GM12878 (cell line): ENCODE data around the gene CCDC85A. TPM values are rescaled to one million over a fixed set of nuclear protein-coding genes. Genes with fewer than 3 reads are reported as not detected.
A peak's percentile ranks its signal among the peaks of the same experiment; 100 is the strongest.

ENCODE experiments used
- ATAC-seq: fragments of 200-7000 bp; cut with Tn5 transposase; 3 replicates; pipeline ENCODE4 v1.9.1; 2020; ENCODE audit warnings: mild to moderate bottlenecking, moderate library complexity
- BruUV-seq: library from RNA; stranded (reverse); fragments of 400-500 nt; replicated peaks from 2 replicates; lab custom pipeline; 2021; lab: Mats Ljungman, UMichigan
- CTCF ChIA-PET: fragments of 300-600 bp; sonication (Branson Sonifier 250); formaldehyde crosslinking; extraction: SDS; loops from one replicate; lab custom pipeline; 2021; ENCODE audit warnings: inconsistent platforms; lab: Yijun Ruan, JAX
- POLR2A ChIA-PET: fragments of 350-600 bp; formaldehyde crosslinking; extraction: SDS; loops from one replicate; lab custom pipeline; 2021; ENCODE audit warnings: inconsistent platforms; lab: Charles Lee
- RAD21 ChIA-PET: fragments of 300-600 bp; sonication (Branson Sonifier 250); formaldehyde crosslinking; loops from one replicate; lab custom pipeline; 2023; ENCODE audit warnings: antibody characterized with exemption; ENCODE audit not compliant: unreplicated experiment; lab: Charles Lee
- SMC1A ChIA-PET: fragments of 300-600 bp; sonication (Branson Sonifier 250); formaldehyde crosslinking; loops from one replicate; lab custom pipeline; 2023; ENCODE audit not compliant: unreplicated experiment, uncharacterized antibody; lab: Charles Lee
- DNase-seq: peaks from one replicate; pipeline ENCODE4 v3.0.0-alpha.2; 2011; ENCODE audit warnings: low read depth, low spot score
- FAIRE-seq: peaks from 3 replicates; lab custom pipeline; 2011; peaks lifted over from hg19 to GRCh38; lab: Jason Lieb, UNC
- H2AFZ ChIP-seq: 2 replicates; pipeline ENCODE4 v1.6.0; 2011; ENCODE audit warnings: low read depth, low read length, control low read depth; ENCODE audit not compliant: control insufficient read depth
- H3K27ac ChIP-seq: 2 replicates; pipeline ENCODE4 v1.5.1; 2011; ENCODE audit warnings: control low read depth; ENCODE audit not compliant: control insufficient read depth, insufficient read depth
- H3K27me3 ChIP-seq, 2 experiments: replicated peaks in 1 of 2; 2 replicates each; pipeline versions ENCODE4 v1.6.0 to v1.6.1; 2011; ENCODE audit warnings: low read length in 1 of 2; ENCODE audit not compliant: control insufficient read depth in 2 of 2, insufficient read depth in 2 of 2
- H3K36me3 ChIP-seq, 2 experiments: 2 replicates each; pipeline ENCODE4 v1.5.1; 2011; ENCODE audit warnings: low read length in 1 of 2; ENCODE audit not compliant: control insufficient read depth in 2 of 2, insufficient read depth in 2 of 2
- H3K4me1 ChIP-seq: 2 replicates; pipeline ENCODE4 v1.6.1; 2011; ENCODE audit warnings: mild to moderate bottlenecking, low read length, moderate library complexity, mixed read lengths; ENCODE audit not compliant: control insufficient read depth, insufficient read depth
- H3K4me2 ChIP-seq: 2 replicates; pipeline ENCODE4 v1.6.0; 2011; ENCODE audit warnings: control low read depth; ENCODE audit not compliant: control insufficient read depth, insufficient read depth
- H3K4me3 ChIP-seq: fragments of 200-600 bp; sonication (generic); 2 replicates; pipeline ENCODE4 v1.5.1; 2016
- H3K79me2 ChIP-seq: 2 replicates; pipeline ENCODE4 v1.6.0; 2011; ENCODE audit warnings: low read length; ENCODE audit not compliant: control insufficient read depth, insufficient read depth
- H3K9ac ChIP-seq: 2 replicates; pipeline ENCODE4 v1.8.0; 2011; ENCODE audit warnings: low read length, control low read depth, mixed read lengths; ENCODE audit not compliant: control insufficient read depth, insufficient read depth
- H3K9me3 ChIP-seq: replicated peaks from 3 replicates; pipeline ENCODE4 v1.5.1; 2011; ENCODE audit warnings: mild to moderate bottlenecking, low read length; ENCODE audit not compliant: control insufficient read depth, insufficient read depth
- H4K20me1 ChIP-seq: 2 replicates; pipeline ENCODE4 v1.6.0; 2011; ENCODE audit not compliant: control insufficient read depth, insufficient read depth
- CTCF ChIP-seq, 3 experiments: IDR thresholded peaks in 2 of 3; conservative IDR thresholded peaks in 1 of 3; 2 replicates each; pipeline ENCODE4 v1.5.1; 2011; ENCODE audit warnings: low read depth in 3 of 3, low read length in 3 of 3, mild to moderate bottlenecking in 3 of 3, control low read depth in 2 of 3, moderate library complexity in 2 of 3, inconsistent platforms in 1 of 3, mixed read lengths in 1 of 3; ENCODE audit not compliant: control insufficient read depth in 2 of 3, insufficient read depth in 1 of 3; ENCODE audit errors: extremely low read depth in 1 of 3
- NR2F1 ChIP-seq: fragments of 450-650 bp; conservative IDR thresholded peaks from 2 replicates; pipeline ENCODE4 v1.6.1; 2017; ENCODE audit warnings: mild to moderate bottlenecking
- RAD21 ChIP-seq: IDR thresholded peaks from 2 replicates; pipeline ENCODE4 v1.6.1; 2011; ENCODE audit warnings: mild to moderate bottlenecking, low read depth, low read length, moderate library complexity; ENCODE audit not compliant: insufficient read depth
- SMC3 ChIP-seq: IDR thresholded peaks from 2 replicates; pipeline ENCODE4 v1.6.1; 2011; ENCODE audit warnings: low read length, improper control_type of control experiment, borderline replicate concordance
- USF1 ChIP-seq: IDR thresholded peaks from 2 replicates; pipeline ENCODE4 v1.6.1; 2011; ENCODE audit warnings: borderline replicate concordance, low read depth, mild to moderate bottlenecking, moderate library complexity, mixed read lengths, low read length; ENCODE audit not compliant: insufficient read depth; ENCODE audit errors: extremely low read length
- WGBS: methylation state at CpG from one replicate; pipeline ENCODE4 v1.1.6; 2016; ENCODE audit warnings: low lambda C conversion rate; ENCODE audit not compliant: insufficient replicate concordance, insufficient coverage; ENCODE audit errors: missing lambda C conversion rate; 5-methylcytosine and 5-hydroxymethylcytosine counted together
- in situ Hi-C: fragments of 300-500 bp; cut with MboI; formaldehyde crosslinking; loops from 9 replicates; pipeline ENCODE4 v1.14.3; 2018; ENCODE audit warnings: mixed read lengths
- intact Hi-C: fragments of 100-400 bp; cut with micrococcal nuclease; formaldehyde crosslinking; loops from one replicate; pipeline ENCODE4 v1.14.2; 2022; ENCODE audit not compliant: unreplicated experiment
- polyA plus RNA-seq, 11 experiments: library from polyadenylated mRNA; depleted of rRNA in 4 of 11; unstranded in 6 of 11; stranded (reverse) in 5 of 11; fragments of >200 nt; fragmentation: Nextera tagmentation in 4 of 11; fragmentation: Illumina TruSeq in 1 of 11; extraction: Ambion mirVana in 4 of 11; extraction: Trizol in 1 of 11; gene quantifications; 1 replicate in 1 of 11; 2 replicates in 10 of 11; pipeline versions ENCODE4 v1.2.1 to v1.2.3, GENCODE V29; 2011 to 2016; ENCODE audit warnings: inconsistent platforms in 2 of 11, missing spikeins in 2 of 11, low read depth in 1 of 11
- total RNA-seq, 4 experiments: library from RNA; depleted of rRNA in 3 of 4; stranded (reverse); fragments of >200 nt in 3 of 4; fragmentation: Illumina TruSeq in 1 of 4; extraction: Trizol in 1 of 4; gene quantifications; 2 replicates each; pipeline versions ENCODE4 v1.2.1 to v1.2.3, GENCODE V29; 2013 to 2021

Gene CCDC85A
- total and polyA plus RNA-seq, 10 of the 15 experiments (the other 5 are each of a cell fraction or from before 2014, with no cell fraction given), result 0.02 to 0.57 (median 0.04) TPM; not detected in 7

- Histone ChIP-seq H3K79me2 (no peaks in the 10 kb centered on the region), H3K4me3 (no peak overlapping the region), H3K4me2 (no peak overlapping the region), H3K27me3 (no peaks in the 10 kb centered on the region), H3K27ac (no peak overlapping the region), H3K9ac (no peak overlapping the region), H4K20me1 (no peaks in the 10 kb centered on the region), H3K9me3 (no peaks in the 10 kb centered on the region), H3K4me1 (no peaks in the 10 kb centered on the region), H2AFZ (no peak overlapping the region), H3K36me3 (no peaks in the 10 kb centered on the region)
- CTCF ChIA-PET, result interaction anchor here (0.6 to 1.8 kb wide), 4 partner anchors 17 to 457 kb away, joined by 3 to 7 read pairs (median 4); no protein-coding TSS in a partner anchor
- SMC1A ChIA-PET, result interaction anchor here (1.4 kb wide), 1 partner anchor 27 kb away, joined by 3 read pairs; no protein-coding TSS in a partner anchor
- intact Hi-C loops, result loop anchor here (2.0 kb wide), 1 partner anchor 460 kb away; no protein-coding TSS in a partner anchor
- ATAC-seq, result peak; percentile 47; the same call in 2 of the 3 replicates
- POLR2A ChIA-PET, result no interaction called here
- in situ Hi-C loops, result no loop called here
- RAD21 ChIA-PET, result interaction anchor here (1.0 kb wide), 1 partner anchor 461 kb away, joined by 3 read pairs; no protein-coding TSS in a partner anchor
- DNase-seq, result no peak
- no peak for FAIRE-seq
- no TSS peak for BruUV-seq
- TF ChIP-seq SMC3 (peak; percentile 36; the same call in 1 of the 2 replicates), RAD21 (peak; percentile 30; the same call in 1 of the 2 replicates), NR2F1 (no peak), USF1 (no peak), CTCF (IDR thresholded peaks at IDR 0.05 in 2 of 3, conservative IDR thresholded peaks at IDR 0.05 in 1 of 3; ENCODE audit: control insufficient read depth in 2 of 3, extremely low read depth in 1 of 3, insufficient read depth in 1 of 3, low read depth in 3 of 3, low read length in 3 of 3) (peak; percentile 10 to 32 (median 27); a peak in 3 of 6 replicates)
- 0% methylated on average over 2 of the region's 2 CpGs for WGBS
Measured at GRCh38 chr2:56288838-56289580, 105.2 kb downstream of the CCDC85A start.
